SU-DHL-6 (cell line): ENCODE data around the gene TMEM37.

Experiments used
- H2AFZ ChIP-seq: fragments of 200-600 bp; sonication (generic); 2 replicates; pipeline ENCODE4 v1.6.1; 2014; ENCODE audit warnings: low read depth, mild to moderate bottlenecking, moderate library complexity, mixed read lengths, antibody characterized with exemption, low read length; ENCODE audit not compliant: severe bottlenecking
- H3F3A ChIP-seq: fragments of 200-600 bp; shearing (Covaris generic); 2 replicates; pipeline ENCODE4 v1.6.0; 2016; ENCODE audit warnings: antibody characterized with exemption, mild to moderate bottlenecking; ENCODE audit not compliant: insufficient read depth
- H3K27ac ChIP-seq: fragments of 200-600 bp; sonication (generic); 2 replicates; pipeline ENCODE4 v1.5.1; 2016; ENCODE audit warnings: low read depth, mild to moderate bottlenecking, low read length, moderate library complexity, mixed read lengths
- H3K27me3 ChIP-seq: fragments of 200-600 bp; sonication (generic), shearing (Covaris generic); 2 replicates; pipeline ENCODE4 v1.6.0; 2014; ENCODE audit warnings: mild to moderate bottlenecking, low read length
- H3K36me3 ChIP-seq: fragments of 200-600 bp; sonication (generic); 2 replicates; pipeline ENCODE4 v1.6.1; 2014; ENCODE audit warnings: mild to moderate bottlenecking, low read length, mixed read lengths
- H3K4me2 ChIP-seq: fragments of 300-600, 200-600 bp; shearing (Covaris generic), sonication (generic); 2 replicates; pipeline ENCODE4 v1.6.0; 2014; ENCODE audit warnings: low read length, low read depth, mild to moderate bottlenecking; ENCODE audit not compliant: poor library complexity, severe bottlenecking
- H3K4me3 ChIP-seq: fragments of 200-600 bp; sonication (generic); 2 replicates; pipeline ENCODE4 v1.5.1; 2014; ENCODE audit warnings: antibody characterized with exemption, low read length, mild to moderate bottlenecking, mixed read lengths; ENCODE audit not compliant: insufficient read depth, poor library complexity, severe bottlenecking
- H3K79me2 ChIP-seq: fragments of 200-600 bp; sonication (generic); 2 replicates; pipeline ENCODE4 v1.6.1; 2014; ENCODE audit warnings: mild to moderate bottlenecking, low read length, moderate library complexity; ENCODE audit not compliant: insufficient read depth
- H3K9ac ChIP-seq: fragments of 200-600 bp; sonication (generic); 2 replicates; pipeline ENCODE4 v1.7.0; 2014; ENCODE audit warnings: mild to moderate bottlenecking, low read length
- H3K9me2 ChIP-seq: fragments of 200-600 bp; sonication (generic); replicated peaks from 2 replicates; pipeline ENCODE4 v1.6.1; 2014; ENCODE audit warnings: low read length; ENCODE audit not compliant: insufficient read depth
- H3K9me3 ChIP-seq: fragments of 200-600 bp; sonication (generic); 2 replicates; pipeline ENCODE4 v1.6.1; 2014; ENCODE audit warnings: low read length, mixed read lengths; ENCODE audit not compliant: insufficient read depth
- H4K20me1 ChIP-seq: fragments of 200-600 bp; sonication (generic); 2 replicates; pipeline ENCODE4 v1.6.1; 2014; ENCODE audit warnings: low read depth, mild to moderate bottlenecking, antibody characterized with exemption, low read length, moderate library complexity, mixed read lengths
- CTCF ChIP-seq: fragments of 200-600 bp; sonication (generic); IDR thresholded peaks from one replicate; pipeline ENCODE4 v1.5.1; 2017; ENCODE audit warnings: antibody characterized with exemption, mild to moderate bottlenecking, low read length, moderate library complexity; ENCODE audit not compliant: insufficient read depth, poor library complexity, severe bottlenecking
- EZH2phosphoT487 ChIP-seq: fragments of 200-600 bp; sonication (generic), shearing (Covaris generic); conservative IDR thresholded peaks from 2 replicates; pipeline ENCODE4 v1.6.1; 2018; ENCODE audit warnings: mild to moderate bottlenecking, antibody characterized with exemption, low read length, moderate library complexity, mixed read lengths

TMEM37 gene

DNA sequence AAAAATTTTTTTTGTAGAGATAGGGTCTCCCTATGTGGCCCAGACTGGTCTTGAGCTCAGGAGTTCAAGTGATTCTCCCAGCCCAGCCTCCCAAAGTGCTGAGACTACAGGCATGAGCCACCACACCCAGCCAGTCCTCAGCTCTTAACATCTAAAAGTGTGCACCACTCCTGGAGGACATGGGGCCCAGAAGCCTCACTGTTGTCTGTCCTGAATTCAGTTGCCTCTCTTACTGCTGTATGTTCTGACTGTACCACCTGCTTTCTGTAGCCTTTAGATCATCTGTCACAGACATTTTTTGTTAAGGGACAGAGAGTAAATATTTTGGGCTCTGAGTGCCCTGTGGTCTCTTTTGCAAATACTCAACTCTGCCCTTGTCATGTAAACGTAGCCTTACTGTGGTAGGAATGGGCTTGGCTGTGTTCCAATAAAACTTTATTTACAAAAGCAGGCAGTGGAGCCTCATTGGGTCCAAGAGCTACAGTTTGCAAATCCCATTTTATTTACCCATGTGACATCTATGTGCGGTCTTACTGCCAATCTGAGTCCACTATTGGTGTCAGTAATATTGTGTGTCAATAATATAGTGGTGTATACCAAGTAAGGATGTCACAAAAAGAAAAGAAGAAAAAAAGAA is 38.1 kb downstream of the TMEM37 start:
- Histone ChIP-seq H2AFZ (no peak overlapping the region), H3K27ac (no peak overlapping the region), H3K36me3 (no peaks in the 10 kb centered on the region), H3K9me2 (no peaks in the 10 kb centered on the region), H4K20me1 (no peaks in the 10 kb centered on the region), H3K9ac (no peak overlapping the region), H3K27me3 (no peaks in the 10 kb centered on the region), H3F3A (no peaks in the 10 kb centered on the region), H3K79me2 (no peaks in the 10 kb centered on the region), H3K4me2 (no peak overlapping the region), H3K4me3 (no peak overlapping the region), H3K9me3 (no peaks in the 10 kb centered on the region)
- no peak for TF ChIP-seq EZH2phosphoT487
- TF ChIP-seq CTCF, result no peak

- H3K27me3 ChIP-seq, result no peaks in the 10 kb centered on the region
- no peaks in the 10 kb centered on the region for H3F3A ChIP-seq
- no peaks in the 10 kb centered on the region for H3K9me3 ChIP-seq
- no peak overlapping the region for H2AFZ ChIP-seq
- H3K9me2 ChIP-seq, result no peaks in the 10 kb centered on the region
- H3K9ac ChIP-seq, result no peak overlapping the region
- H3K79me2 ChIP-seq, result no peaks in the 10 kb centered on the region
- TF ChIP-seq CTCF (no peak), EZH2phosphoT487 (no peak)
- H3K36me3 ChIP-seq, result no peaks in the 10 kb centered on the region
- no peak overlapping the region for H3K4me3 ChIP-seq
- H4K20me1 ChIP-seq, result no peaks in the 10 kb centered on the region
- H3K27ac ChIP-seq, result no peak overlapping the region
- H3K4me2 ChIP-seq, result no peak overlapping the region
Observed at GRCh38 chr2:119472749-119473148, 41.1 kb downstream of the TMEM37 start.

GRCh38 chr2:119473621-119474370 is 42.1 kb downstream of the TMEM37 start:
- H3K4me3 ChIP-seq, result no peak overlapping the region
- H3K9ac ChIP-seq, result no peak overlapping the region
- no peaks in the 10 kb centered on the region for H3K9me2 ChIP-seq
- no peaks in the 10 kb centered on the region for H4K20me1 ChIP-seq
- H3K9me3 ChIP-seq, result no peaks in the 10 kb centered on the region
- no peaks in the 10 kb centered on the region for H3K36me3 ChIP-seq
- no peak overlapping the region for H2AFZ ChIP-seq
- H3K4me2 ChIP-seq, result no peak overlapping the region
- no peak overlapping the region for H3K27ac ChIP-seq
- TF ChIP-seq CTCF (no peak), EZH2phosphoT487 (no peak)
- H3K79me2 ChIP-seq, result no peaks in the 10 kb centered on the region
- H3K27me3 ChIP-seq, result no peaks in the 10 kb centered on the region
- H3F3A ChIP-seq, result no peaks in the 10 kb centered on the region
